HG03520 (cell line): ENCODE data around the gene RASAL1.

Experiments
- ATAC-seq: cut with Tn5 transposase; IDR thresholded peaks from one replicate; pipeline ENCODE4 v1.9.1; 2021; ENCODE audit warnings: mild to moderate bottlenecking, moderate library complexity; ENCODE audit not compliant: unreplicated experiment

RASAL1 gene

DNA sequence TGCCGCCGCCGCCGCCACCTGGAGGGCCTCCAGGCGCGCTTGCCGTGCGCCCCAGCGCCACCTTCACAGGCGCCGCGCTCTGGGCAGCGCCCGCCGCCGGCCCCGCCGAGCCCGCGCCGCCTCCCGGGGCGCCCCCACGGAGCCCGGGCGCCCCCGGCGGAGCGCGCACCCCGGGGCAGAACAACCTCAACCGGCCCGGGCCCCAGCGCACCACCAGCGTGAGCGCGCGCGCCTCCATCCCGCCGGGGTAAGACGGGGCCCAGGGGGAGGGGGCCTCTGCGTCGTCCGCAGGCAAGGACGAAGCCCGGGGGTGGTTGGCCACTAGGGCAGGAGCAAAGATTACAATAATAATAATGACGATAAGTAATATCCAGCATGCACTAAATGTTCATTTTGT lies 57.7 kb downstream of the RASAL1 start:
- ATAC-seq = no peak

DNA sequence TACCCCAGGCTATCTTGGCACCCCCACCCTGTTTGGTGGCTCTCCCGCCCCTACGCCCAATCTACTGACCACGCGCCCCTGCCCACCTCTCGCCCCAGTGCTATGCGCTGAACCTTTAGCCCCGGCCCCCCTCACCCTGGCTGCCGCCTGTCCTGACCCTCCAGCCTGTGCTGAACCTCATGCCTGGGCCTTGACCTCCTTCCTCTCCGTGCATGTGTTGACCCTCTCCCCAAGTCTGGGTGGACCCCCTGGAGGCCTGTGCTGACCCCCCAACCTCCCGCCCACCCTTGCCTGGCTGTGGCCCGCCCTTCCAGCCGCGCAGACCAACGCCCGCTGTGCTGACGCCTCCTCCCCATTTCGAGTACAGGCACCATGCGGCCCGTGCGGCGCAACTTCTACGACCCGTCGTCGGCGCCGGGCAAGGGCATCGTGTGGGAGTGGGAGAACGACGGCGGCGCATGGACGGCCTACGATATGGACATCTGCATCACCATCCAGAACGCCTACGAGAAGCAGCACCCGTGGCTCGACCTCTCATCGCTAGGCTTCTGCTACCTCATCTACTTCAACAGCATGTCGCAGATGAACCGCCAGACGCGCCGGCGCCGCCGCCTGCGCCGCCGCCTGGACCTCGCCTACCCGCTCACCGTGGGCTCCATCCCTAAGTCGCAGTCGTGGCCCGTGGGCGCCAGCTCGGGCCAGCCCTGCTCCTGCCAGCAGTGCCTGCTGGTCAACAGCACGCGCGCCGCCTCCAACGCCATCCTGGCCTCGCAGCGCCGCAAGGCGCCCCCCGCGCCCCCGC lies 58.3 kb downstream of the RASAL1 start:
- ATAC-seq = no peak

DNA sequence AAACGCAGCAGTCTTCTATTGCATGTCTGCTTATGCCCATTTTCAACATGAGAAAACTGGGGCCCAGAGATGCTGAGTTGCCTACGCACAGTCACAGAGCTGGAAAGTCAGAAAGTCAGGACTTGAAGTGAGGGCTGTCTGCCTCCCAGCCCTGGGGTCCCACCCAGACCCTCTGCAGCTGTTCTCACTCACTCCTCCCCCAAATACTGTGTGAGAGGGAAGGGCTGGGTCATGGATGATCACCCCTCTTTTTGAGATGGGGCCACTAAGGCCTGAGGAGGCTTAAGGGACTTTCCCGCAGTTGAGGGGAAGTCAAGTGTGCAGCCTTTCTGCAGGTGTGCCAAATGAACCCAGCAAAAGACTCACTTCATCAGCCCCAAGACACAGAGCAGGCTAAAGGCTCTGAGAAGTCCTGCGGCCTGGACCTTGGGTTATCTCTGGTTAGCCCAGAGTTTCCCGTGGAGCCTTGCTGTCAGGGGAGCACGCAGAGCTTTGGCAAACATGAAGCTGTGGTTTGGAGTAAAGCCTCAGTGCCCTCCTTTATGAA lies 60.4 kb downstream of the RASAL1 start:
- peak; percentile 90 for ATAC-seq

DNA sequence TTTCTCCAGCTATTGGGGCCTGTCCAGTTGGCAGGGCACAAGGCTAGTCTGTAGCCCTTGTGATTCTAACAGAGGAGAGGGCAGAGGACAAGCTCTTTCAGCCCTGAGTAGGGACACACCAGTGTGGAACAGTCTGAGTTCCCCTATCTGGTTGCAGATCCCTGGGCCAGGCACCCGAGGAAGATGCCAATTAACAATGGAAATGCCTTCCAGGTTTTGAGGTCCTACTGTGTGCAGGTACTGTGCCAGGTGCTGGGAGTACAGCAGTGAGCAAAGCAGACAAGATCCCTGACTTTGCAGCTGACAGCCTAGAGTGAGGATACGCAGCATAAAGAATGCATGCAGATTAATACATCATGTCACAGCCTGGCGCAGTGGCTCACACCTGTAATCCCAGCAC lies 62.0 kb downstream of the RASAL1 start:
- no peak for ATAC-seq

DNA sequence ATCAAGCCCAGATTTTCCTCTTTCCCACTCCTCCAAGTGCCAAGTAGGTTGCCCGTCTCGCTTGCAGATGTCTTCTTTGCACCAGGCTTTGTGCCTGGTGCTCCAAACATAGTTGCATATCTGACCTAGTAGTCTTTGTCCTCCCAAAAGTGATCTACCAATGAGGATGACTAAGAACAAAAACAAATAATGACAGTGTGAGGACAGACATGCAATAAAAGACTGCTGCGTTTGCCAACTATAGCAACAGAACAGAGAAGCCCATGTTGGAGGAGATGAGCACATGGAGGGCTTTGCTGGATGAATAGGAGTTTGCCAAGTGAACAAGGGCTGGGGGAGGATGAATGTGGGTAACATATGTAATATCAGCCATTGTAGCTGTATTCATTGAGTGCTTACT lies 63.4 kb downstream of the RASAL1 start:
- ATAC-seq = no peak

DNA sequence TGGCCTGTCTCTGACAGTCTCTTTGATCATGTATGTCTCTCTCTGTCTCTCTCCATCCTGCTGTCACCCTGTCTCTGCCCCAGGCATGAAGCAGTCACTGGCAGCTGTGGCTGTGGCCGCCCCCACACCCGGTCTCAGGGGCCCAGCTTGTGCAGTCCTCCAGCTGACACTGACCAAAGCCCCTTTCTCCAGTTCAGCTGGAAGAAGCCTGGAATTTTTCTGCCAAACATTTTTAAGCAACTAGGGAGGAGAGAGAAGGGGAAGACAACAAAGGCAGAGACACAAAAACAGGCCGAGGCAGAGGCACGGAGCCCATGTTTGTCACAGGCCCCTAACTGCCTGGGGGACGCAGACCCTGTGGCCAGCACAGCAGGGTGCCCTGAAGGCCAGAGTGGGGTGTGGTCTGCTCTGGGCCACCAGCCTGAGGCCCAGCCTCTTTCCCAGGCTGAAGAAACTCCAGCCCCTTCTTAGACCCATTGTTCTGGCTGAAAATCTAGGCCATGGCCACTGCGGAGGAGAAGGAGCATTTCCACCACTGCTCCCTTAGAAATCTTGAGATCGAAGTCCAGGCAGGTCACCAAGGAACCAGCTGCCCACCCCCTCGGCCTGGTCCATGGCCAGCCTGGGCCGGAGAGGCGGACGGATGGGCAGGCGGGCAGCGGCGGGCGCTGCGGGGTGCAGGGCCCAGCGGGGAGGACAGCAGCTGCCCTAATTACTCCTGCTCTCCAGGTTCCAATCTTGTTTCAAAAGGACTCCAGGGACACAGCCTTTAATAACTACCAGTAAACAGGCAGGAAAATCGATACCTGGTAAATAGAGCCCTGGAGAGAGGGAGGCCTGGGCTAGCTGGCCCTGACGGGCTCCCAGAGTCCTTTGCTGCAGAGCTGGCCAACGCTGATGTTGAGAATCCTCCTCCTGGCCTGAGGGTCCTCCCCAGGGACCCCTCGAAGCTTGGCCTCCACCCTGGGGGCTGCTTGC lies 64.1 kb downstream of the RASAL1 start:
- no peak for ATAC-seq

DNA sequence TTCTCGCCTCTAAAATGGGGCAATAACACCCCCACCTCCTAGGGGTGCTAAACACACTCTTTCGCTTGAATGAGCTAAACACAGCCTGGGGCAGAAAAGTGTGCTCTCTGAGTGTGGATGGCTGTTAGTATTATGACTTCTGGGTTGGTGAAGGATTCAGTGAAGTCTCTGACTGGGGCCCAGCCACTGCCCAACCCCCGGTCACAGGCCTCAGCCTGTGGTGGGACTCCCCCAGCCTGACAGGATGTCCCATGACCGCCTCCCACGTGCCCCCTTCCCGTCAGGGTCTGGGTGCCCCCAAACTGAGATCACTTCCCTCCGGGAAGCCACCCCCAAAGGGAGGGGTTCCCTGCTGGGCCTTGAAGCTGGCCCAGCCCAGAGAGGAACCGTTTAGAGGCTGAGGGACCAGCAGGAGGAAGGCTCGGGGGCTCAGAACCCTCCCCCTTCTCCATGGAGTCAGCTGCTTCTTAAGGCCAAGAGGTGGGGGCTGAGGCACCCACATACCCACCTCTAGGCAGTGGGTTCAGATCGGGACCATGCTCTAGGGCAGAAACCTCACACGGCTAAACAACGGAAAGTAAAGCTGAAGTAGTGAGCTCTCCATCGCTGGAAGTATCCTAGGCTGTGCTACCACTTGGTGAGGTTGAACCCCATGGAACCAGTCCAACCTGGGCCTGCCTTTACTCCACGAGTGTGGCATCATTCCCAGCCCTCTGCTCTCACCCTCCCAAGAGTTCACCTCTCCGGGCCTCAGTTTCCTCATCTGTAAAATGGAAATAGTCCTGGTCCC lies 65.2 kb downstream of the RASAL1 start:
- ATAC-seq = no peak

DNA sequence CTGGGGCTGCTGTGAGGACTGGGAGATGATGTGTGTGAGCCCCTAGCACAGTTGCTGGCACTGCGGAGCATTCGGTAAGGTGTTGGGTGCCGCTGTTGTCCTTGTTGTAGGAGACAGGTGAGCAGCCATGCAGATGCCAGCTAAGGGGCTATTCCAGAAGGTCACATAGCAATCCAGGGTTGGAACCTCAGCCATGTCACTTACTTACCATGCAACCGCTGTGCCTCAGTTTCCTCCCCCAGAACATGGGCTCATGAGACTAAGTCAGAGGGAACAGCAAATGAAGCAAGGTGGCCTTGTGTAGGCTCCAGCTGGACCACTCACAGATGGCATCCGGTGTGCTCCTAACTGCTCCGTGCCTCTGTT lies 65.8 kb downstream of the RASAL1 start:
- ATAC-seq = no peak

DNA sequence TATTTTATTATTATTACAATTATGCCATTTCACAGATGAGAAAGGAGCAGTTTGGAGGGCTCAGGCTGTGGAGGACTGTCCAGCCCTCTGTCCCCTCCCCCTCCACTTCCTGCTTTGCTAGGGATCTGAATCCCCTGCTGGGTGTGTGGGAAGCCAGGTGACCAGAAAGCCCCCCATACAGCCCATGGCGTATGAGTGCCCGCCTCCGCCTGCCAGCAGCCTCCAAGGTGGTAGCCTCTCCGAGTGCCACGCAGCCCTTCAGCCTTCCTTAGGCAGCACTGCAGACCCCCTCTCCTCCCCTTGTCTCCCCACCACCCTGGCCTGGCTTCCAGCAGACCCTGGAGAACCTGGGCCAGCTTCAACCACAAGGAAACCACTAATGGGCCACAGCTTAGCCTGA lies 66.4 kb downstream of the RASAL1 start:
- no peak for ATAC-seq

DNA sequence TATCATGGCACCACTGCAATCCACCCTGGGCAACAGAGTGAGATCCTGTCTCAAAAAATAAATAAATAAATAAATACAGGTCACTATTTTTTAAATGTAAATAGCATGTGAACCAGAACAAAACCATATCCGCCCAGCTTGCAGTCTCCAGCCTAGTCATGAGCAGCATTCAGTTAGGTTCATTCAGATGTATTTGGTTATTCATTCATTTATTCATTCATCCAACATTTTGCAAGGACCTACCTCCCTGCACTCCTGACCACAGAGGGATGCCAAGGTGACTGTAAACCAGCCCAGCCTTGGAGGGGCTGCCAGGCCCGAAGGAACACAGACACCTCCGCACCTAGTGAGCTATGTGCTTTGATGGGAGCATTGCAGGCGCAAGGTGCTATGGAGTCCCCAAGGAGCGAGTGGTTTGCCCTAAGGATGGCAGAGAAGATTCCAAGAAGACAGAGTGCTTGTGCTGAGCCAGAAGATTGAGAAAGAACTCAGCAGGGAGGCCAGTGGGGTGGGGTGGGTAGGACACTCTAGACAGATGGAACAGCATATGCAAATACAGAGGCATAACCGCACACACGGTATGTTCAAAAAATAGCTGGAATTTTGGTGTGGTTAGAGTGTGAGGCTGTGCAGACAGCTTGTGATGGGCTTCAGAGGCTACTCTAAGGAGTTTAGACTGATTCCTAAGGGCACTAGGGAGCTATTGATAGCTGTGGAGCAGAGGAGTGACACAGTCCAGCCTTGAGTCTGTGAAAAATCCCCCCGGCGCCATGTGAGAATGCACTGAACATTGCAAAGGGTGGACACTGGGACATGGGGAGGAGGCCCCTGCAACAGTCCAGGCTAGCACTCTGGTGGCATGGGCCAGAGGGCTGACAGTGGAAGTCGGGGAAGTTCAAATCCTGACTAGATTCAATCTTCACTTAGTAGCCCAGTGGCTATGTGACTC lies 67.3 kb downstream of the RASAL1 start:
- ATAC-seq = no peak

DNA sequence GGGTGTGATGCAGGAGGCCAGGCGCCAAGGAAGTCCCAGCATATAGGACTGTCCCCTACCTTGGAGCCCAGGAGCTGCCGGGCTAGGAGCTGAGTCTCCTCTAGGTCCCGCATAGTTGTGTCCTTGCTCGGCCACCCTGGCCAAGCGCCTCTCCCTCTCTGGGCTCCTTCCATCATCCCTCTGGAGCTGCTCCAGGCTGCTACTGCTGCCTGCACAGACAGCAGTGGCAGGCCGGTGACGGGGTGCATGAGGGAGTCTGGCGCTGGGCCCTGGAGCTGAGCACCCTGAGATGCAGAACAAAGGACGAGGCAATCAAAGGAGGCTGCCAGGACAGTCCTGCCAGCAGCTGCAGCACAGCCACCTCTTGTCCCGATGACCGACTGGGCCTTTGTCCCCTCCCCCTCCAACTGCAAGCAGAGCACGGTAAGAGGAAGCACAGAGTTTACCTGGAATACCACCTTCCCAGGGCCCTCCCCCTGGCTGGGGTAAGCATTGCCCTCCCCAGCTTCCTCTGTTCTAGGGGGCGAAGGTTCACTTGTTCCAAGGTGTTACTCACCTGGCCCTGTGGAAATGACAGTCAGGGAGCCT lies 68.7 kb downstream of the RASAL1 start:
- ATAC-seq = no peak

DNA sequence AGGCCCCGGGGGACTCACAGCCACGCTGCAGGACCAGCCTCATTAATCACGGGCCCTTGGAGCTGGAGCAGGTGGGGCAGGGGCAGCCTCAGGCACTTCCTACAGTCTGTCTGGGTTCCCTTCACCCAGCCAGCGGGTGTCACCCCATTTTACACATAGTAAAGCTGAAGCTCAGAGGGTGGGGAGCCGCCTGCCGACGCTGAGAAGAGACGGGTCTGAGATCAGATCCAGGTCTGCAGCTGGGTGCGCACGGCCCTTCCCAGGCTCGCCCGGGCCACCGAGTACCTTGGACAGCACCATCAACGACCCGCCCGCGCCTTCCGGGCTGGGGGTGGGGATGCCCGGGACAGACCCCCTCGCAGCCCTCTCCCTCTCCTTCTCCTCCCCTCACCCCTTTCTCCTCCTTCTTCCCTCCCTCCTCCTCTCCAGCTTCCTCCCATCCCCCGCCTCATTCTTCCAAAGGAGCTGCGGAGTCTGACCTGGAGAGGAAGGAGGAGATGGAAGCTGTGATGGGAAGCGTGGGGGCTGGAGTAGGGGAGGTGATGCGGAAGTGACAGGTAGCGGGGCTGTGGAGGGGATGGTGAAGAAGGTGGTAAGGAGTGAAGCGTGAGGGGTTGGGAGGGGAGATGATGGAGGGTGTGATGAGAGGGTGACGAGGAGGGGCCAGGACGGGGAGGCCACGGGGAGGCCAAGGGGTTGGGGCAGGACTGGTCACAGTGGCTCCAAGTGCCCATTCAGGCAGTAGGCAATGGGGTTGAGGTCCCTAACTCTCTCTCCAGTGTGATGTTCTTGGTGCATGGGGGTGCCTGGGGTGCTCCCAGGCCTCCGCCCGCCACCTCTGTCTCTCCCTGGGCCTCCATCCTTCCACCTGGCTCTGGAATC lies 70.2 kb downstream of the RASAL1 start:
- no peak for ATAC-seq

DNA sequence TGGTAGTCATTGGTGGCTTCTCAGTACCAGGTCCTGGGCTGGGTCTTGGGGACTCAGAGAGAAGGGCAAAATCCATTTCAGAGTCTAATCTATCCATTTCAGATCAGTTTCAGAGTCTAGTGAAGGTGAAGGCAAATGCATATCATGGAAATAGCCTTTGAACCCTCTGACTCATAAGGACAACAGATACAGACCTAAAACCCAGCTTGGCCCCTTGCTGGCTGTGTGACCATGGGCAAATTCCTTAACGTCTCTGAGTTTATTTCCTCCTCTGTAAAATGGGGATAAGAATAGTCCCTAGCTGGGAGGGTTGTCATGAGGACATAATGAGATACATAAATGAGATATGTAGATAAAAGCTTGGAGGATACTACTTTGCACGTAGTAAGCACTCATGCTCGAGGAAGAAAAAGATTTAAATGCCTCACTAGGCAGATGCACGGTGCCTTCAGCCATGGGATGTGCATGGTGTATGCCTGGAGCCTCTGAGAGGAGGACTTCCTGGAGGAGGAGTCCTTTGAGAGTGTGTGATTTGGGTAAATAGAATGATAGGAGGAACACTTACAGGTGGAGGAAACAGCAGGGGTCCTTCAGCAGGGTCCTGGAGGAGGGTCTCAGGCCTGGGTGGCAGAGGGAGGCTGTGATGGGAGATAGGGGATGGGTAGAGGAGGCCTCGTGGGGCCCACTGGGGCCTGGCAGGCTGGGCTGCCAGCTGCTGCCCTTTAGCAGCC lies 71.0 kb downstream of the RASAL1 start:
- ATAC-seq = no peak

DNA sequence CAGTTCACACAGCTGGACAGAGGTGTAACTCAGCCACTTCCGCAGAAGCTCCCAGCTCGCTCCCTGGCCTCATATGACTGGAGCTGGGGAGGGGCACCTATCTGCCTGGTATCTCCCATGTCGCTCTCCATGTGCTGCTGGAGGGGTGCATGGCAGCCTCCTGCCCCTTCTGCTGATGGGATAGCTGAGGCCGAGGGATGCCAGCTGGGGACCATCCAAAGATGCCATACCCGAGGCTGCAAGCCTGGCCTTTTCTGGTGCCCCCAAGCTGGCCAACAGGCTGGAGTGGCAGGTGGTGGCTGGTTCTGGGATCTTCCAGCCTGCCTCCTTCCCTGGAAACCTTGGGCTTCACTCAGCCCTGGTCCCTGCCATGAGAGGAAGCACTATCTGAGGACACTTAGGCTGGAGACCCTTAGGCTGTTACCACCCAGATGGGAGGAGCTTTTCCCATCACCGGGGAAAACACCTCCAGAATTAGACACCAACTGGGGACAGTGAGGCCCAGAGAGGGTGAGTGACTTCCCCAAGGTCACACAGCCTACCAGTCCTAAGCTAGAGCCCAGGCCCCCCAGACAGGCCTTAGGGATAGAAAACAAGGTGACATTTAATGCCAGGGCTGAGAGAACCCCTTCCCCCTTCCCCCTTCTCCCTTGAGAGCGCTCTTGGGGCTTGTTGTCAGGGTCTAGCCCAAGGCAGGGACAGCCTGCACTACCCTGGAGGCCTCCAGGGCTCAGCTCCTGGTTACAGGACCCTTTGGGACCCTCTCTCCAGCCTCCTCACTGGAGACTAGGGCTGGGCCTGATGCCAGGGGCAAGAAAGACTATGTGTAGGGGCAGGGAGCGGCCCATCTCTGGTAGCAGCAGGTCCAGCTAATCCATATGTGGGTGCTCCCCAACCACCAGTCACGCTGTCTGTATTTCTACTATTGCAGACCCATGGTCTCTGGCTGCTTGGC lies 71.9 kb downstream of the RASAL1 start:
- no peak for ATAC-seq

DNA sequence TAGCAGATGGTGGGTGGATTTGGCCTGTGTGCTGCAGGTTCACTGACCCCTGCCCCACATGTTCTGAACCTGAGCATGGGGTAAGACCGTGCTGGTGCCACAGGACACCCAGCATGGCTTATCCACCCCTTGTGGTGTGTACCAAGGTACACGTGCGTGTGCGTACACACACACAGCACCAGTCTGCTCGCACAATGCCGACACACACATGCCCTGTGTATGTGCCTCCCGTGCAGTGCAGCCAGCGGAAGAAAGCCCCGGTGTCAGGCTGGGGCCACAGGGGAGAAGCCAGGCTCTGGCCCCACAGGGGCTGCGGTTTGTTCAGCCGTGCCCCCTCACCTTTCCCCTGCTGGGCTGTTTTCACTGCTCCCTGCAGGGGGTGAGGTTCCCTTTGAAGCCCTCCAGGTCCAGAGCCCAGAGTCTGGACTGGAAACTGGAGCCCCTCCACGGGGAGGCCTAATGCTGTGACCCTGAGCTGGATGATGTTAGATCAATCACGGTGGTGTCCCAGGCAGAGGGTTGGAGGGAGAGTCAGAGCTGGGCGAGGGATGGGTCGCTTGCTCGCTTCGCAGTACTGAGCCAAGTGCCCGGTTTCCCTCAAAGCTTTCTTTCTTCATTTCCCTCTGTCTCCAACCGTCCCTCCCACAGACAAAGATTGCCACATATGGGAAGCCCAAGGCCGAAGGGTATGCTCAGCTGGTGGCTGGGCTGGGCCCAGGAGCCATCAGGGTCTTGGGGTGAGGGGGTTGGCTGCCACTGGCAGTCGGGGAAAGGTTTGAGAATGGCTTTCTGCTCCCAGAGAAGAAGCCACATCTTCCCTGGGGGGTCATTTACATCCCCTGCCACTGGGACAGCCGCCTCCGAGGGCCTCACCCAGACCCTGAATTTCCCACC lies 72.8 kb downstream of the RASAL1 start:
- ATAC-seq = no peak
